Stimulated activated CD8-positive, alpha-beta memory T cell treated with anti-CD3 and anti-CD28 coated beads, Interleukin-2, amount 100 ng/mL, for 48 hours (primary cell): Measurements from ENCODE around the gene SIK3.

Experiments
- DNase-seq, 2 donors: peaks; one replicate each; pipeline ENCODE4 v3.0.0-alpha.2; 2020; ENCODE audit warnings: low read depth in 2 of 2

SIK3 gene

DNA sequence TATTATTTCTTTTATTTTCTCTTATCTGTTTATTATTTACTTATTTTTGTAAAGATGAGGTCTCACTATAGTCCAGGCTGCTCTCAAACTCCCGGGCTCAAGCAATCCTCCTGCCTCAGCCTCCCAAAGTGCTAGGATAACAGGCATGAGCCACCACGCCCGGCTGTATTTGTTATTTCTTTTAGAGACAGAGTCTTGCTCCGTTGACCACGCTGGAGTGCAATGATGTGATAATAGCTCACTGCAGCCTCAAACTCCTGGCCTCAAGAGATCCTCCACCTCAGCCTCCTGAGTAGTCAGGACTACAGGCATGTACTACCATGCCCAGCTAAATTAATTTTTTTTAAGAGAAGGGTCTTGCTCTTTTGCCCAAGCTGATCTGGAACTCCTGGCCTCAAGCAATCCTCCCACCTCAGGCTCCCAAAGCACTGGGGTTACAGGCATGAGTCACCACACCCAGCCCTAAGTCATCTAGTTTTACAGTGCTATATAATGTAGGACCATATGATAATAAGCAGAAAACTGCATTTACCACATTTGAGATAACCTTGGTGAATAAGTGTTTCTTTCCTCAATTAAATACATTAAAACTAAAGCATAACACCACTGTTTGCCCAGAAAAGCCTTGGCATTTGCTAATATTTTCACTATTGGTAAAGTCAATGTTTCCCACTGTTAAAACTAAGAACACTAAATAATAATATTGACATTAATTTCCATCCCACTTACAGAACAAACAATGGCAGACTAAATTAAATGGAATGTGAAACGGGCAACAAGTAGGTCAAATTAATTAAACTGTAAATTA, 127.5 kb downstream of the SIK3 start:
- no peak for DNase-seq

GRCh38 chr11:116969694-116970093, 128.5 kb downstream of the SIK3 start:
- DNase-seq, result no peak

GRCh38 chr11:116964269-116964668, 134.0 kb downstream of the SIK3 start:
- DNase-seq, result no peak

DNA sequence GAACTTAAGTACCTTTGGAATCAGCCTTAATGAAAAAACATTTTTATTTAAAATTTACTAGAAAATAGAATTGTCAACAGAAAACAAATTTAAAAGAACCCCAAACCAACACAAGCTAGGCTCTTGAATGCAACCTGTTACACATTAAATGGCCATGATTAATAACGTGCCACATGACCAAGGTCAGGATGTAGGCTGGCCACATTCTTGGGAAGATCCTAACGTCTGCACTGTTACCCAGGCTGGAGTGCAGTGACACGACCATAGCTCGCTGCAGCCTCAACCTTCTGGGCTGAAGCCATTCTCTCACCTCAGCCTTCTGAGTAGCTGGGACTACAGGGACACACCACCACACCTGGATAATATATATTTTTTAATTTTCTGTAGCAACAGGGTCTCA, 134.4 kb downstream of the SIK3 start:
- DNase-seq, result no peak

GRCh38 chr11:116962108-116962507, 136.1 kb downstream of the SIK3 start:
- no peak for DNase-seq

DNA sequence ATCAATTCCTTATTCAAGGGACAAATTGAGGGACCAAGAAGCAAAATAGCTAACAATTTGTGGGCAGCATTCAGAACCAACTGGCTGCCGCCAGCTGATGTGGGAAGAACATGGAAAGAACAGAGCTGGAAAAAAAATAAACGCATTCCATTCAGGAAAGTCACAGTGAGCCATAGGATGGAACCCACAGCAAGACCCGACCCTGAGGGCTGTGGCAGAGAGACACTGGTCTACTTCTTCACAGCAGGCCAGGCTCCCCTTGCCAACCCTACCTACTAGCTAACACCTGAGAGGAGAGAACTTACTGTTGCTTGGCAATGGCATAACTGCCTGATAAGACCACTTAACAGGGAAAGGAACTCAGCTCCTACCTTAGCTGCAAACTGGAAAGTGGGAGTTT, 137.3 kb downstream of the SIK3 start:
- DNase-seq, result no peak

- no peak for DNase-seq
Observed at GRCh38 chr11:116958246-116958645, 140.0 kb downstream of the SIK3 start.

DNA sequence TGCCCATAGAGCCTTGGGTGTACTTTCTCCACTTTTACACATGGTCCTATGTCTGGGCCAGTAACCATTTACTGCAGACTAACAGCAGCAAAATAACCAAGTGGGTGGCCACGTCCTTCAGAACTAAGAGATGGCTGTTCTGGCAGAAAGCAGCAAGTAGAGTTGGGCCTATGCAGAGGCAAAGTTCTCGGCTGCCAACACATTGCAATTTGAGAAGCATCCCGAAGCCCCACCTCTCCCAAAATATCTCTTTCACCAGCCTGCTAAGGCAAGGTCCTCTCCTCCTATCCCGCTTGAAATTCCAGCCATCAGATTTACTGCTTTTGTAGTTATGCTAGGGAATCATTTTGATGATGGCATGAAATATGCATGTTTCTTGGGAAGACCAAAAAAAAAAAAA, 142.3 kb downstream of the SIK3 start:
- DNase-seq, result no peak

DNA sequence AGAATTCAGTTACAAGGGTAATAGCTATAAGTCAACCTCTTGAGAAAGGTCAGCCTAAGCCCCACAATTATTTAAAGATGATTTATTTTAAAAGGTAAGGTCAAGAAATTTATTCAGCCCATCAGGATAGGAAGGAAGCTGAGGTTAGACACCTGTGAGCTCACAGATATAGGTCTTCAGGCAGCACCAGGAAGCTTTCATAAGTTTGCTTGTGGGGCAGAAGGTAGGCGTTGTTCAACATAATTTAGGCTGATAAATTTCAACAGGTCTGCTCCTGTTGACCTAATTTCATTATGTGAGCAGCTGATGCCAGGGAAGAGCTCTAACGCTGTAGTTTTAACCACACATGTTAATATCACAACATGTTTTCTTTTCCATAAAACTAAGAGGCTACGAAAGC, 142.7 kb downstream of the SIK3 start:
- no peak for DNase-seq

GRCh38 chr11:116953530-116954285, 144.5 kb downstream of the SIK3 start:
- DNase-seq, result no peak

- DNase-seq, result no peak
Observed at GRCh38 chr11:116951762-116952161, 146.5 kb downstream of the SIK3 start.

DNA sequence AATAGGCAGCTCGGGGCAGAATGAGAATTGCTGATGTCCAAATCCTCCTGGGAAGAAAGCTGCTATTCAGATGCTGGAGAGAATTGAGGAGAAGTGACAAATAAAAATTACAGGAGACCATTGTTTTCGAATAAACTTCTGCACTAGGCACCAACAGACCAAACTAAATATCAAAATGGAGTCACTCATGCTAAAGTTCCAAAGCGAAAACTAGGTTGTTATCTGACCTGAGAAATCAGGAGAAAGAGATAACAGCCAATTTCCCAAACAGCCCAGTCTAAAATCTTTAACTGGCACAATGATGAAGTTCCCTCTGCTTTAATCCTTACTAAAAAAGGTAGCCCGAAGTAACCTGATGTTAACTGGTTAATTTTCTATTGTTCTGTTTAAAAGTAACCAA, 148.0 kb downstream of the SIK3 start:
- no peak for DNase-seq

DNA sequence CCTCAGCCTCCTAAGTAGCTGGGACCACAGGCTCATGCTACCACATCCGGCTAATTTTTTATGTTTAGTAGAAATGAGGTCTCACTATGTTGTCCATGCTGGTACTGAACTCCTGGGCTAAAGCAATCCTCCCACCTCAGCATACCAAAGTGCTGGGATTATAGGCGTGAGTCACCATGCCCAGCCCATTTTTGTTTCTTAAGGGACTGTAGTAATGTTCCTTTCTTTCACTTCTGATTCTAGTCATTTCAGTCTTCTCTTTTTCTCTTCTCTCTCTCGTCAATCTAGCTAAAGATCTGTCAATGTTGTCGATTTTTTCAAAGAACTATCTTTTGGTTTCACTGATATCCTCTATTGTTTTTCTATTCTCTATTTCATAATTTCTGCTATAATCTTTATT, 149.8 kb downstream of the SIK3 start:
- no peak for DNase-seq

DNA sequence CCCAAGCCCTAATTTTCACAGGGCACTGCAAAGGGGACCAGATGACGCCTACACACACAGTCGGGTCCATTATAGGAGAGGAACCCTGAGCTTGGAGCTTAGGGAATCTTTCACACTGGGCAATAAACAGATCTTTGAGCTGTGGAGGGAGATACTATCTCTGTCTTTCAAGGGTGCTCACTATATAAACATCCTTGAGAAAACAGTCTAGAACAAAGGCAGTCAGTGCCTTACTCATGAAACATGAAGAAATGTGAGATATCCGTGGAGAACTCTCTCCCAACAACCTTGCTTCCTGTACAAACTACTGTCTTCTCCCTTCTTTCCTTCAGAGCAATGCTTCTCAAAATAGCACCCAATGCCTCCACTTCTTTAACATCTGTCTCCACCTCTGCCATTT, 151.8 kb downstream of the SIK3 start:
- no peak for DNase-seq

DNA sequence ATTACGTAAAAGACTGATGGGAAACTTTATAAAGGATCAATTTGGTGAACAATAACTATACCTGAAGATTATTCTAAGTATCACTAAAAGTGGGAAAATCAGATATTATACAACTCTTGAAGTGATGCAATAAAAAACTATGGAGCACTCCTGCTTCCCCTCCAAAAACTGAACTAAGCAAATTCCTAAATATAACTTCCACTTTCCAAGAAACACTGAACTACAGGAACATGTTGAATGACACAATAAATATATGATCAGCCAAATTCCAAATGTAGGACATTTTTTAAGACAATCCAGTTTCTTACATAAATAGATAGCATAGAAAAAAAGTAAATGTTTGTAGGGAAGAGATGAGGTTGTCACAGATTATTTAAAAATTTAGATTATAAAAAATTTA, 158.7 kb downstream of the SIK3 start:
- no peak for DNase-seq

DNA sequence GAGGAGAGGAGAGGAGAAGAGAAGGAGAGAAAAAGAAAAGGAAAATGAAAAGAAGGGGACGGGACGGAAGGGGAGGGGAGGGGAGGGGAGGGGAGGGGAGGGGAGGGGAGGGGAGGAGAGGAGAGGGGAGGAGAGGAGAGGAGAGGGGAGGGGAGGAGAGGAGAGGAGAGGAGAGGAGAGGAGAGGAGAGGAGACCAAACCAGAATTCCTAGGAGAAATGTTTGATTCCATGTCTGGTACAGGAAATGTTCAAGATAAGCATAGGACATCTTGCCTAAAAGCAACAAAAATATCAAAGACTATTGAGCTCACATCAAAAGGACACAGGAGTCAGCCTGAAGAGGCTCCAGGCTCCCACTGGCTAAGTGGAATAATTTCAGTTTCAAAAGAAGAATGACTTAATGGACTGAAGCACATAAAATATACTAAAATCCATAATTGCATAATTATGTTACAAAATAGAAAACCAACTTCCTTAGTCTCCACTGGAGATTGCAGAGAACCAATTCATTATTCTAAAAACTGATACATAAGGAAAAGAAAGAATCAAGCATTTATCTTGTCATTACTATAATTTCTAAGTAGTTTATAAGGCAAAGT, 159.7 kb downstream of the SIK3 start:
- no peak for DNase-seq

DNA sequence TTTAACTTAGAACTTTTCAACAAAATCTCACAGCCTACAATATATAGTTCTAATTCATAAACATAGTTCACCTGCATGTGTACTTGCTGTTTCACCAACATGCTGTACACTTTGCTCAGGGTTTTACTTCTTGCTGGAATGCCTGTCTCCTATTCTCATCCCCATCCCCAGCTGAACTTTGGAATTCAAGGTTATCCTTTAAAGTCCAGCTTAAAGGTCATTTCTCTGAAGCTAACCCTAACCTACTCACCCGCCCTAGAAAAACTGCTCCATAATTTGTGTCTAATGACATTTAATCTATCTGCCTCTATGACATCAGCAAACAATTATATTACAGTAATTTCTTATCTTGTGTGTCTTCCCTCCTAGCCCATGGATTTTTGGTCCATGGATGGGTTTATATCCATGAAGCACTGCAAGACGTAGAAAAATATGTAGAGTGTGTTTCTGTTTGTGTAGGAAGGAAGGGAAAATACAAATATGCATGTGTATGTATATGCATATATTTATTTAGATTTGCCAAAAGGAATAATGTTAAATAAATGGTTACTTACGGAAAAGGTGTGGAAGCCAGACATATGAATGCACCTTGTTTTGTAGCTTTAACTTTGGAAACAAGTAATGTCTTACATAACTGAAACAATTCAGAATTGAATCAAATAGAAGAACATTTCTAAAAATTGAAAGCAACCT, 161.3 kb downstream of the SIK3 start:
- DNase-seq, result no peak

DNA sequence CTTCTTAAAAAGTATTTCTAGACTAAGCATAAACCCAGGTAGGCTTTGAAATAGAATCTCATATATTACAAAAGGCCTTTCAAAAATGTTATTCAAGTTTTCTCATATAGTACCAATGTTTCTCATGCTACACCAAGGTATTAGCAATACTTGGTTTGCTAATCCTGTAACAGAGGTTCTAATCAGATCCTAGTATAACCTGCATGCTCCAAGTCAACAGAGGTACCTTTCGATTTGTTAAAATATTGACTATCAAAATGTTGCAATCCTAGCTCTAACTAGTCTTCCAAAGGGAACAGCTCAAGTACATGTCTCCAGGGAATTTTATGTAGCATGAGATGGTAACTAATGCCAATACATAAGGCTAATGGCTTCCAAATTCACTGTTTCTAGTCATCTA, 162.7 kb downstream of the SIK3 start:
- no peak for DNase-seq

DNA sequence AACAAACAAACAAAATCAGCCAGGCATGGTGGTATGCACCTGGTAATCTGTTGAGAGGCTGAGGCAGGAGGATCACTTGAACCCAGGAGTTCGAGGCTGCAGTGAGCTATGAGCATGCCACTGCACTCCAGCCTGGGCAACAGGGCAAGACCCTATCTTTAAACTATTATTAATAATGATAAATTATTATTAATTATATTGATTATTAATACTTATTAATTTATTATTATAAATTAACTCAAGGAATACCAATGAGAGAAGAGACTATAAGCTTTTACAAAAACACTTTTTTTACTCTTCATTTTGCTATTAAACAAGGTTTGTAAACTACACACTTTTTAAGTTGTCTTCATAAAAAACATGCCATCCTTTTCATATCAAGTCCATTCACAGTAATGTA, 163.1 kb downstream of the SIK3 start:
- DNase-seq, result no peak

DNA sequence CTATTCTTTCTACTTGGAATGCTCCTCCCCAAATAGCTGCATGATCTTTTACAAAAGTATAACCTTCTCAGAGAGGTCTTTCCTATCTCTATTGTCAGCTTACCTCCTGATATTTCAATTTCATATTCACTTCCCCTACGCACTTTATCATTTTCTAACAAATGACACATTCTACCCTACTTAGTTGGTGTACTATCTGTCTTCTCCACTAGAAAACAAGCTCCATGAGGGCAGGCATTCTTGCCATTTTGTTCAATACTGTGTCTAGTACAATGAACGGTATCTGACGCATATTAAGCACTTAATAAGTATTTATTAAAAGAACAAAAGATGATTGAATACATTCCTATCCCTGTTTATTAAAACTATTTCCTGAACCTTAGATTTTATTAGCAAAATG, 164.3 kb downstream of the SIK3 start:
- no peak for DNase-seq

DNA sequence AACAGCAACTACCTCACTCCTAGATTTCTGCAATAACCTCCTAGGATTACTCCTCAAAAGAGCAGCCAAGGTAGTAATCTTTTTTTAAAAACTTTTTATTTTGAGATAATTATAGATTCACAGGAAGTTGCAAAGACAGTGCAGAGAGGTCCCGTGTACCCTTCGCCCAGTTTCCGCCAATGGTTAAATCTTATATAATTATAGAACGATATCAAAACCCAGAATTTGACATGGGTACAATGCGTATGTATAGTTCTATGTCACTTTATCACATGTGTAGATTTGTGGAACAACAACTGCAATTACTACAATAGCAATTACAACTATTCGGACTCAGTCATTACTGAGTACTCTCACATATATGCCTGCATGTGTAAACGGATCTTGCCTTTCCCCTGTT, 166.0 kb downstream of the SIK3 start:
- no peak for DNase-seq

GRCh38 chr11:116931206-116931953, 166.8 kb downstream of the SIK3 start:
- DNase-seq, result peak in 1 of 2 donors; percentile 4
